ENCODE results near the gene MYRF. TPM values are rescaled to one million over a fixed set of nuclear protein-coding genes. Genes with fewer than 3 reads are reported as not detected.

MYRF gene
- total and polyA plus RNA-seq, 4 donors: 11.9 to 41.2 (median 25.2) TPM

DNA sequence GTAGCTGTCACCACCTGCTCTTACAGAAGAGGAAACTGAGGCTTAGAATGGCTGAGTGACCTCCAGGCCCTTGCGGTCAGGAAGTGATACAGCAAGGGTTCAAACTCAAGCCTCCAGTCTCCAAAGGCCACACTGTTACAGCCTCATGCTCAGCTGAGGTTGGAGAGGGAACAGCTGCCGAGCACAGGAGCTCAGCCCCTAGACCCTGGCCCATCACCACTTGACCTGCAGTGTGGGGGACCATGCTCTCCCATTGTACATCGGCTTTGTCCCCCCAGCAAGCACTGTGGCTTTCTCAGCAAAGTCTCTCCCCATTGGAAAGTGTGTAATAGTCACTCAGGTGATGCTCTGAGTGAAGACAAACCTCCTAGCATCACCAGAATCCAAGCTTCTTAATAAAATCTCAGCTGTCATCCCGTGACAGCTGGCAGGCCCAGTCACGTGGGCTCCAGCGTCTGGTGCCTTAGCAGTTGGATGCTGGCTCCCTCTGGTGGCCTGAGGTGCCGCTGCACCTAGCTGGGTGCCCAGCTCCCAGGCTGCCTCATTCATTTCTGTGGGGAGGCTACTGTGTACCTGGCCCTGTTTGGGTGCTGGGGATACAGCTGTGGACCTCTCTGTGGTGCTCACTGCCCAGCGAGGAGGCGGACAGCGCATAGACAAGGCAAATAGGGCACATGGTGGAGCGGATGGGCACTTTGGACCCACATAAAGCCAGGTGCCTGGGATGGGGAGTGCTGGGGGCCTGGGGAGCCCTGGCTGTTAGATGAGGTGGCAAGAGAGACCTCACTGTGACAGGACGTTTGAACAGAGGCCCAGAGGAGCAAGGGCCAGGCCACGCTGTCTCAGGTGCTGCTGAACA is 19.1 kb upstream of the MYRF start:
- TF ChIP-seq, protein P1, sequence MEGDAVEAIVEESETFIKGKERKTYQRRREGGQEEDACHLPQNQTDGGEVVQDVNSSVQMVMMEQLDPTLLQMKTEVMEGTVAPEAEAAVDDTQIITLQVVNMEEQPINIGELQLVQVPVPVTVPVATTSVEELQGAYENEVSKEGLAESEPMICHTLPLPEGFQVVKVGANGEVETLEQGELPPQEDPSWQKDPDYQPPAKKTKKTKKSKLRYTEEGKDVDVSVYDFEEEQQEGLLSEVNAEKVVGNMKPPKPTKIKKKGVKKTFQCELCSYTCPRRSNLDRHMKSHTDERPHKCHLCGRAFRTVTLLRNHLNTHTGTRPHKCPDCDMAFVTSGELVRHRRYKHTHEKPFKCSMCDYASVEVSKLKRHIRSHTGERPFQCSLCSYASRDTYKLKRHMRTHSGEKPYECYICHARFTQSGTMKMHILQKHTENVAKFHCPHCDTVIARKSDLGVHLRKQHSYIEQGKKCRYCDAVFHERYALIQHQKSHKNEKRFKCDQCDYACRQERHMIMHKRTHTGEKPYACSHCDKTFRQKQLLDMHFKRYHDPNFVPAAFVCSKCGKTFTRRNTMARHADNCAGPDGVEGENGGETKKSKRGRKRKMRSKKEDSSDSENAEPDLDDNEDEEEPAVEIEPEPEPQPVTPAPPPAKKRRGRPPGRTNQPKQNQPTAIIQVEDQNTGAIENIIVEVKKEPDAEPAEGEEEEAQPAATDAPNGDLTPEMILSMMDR (IDR thresholded peaks at IDR 0.05; ENCODE audit: control extremely low read depth, extremely low read depth): peak; percentile 99
- Histone ChIP-seq H3K27me3 (ENCODE audit: control insufficient read depth in 3 of 3, insufficient read depth in 3 of 3, low read length in 2 of 3) (no peaks in the 10 kb centered on the region), H3K36me3 (ENCODE audit: control insufficient read depth in 4 of 4, insufficient read depth in 4 of 4, low read length in 4 of 4) (peaks cover 0 to 15% (median 1%) of the 10 kb centered on the region in 4 donors), H3K27ac (ENCODE audit: low read depth in 1 of 2, low read length in 1 of 2) (peak overlapping the region in 1 of 2 donors; percentile 16), H3K9me3 (ENCODE audit: control insufficient read depth in 4 of 4, insufficient read depth in 3 of 4, low read length in 3 of 4) (no peaks in the 10 kb centered on the region), H3K4me1 (ENCODE audit: control insufficient read depth in 5 of 5, insufficient read depth in 5 of 5, low read length in 5 of 5) (peaks cover 0 to 2% (median 0%) of the 10 kb centered on the region in 5 donors), H3K4me3 (no peak overlapping the region), H3K9ac (ENCODE audit: insufficient read depth in 1 of 2, low read length in 2 of 2) (no peak overlapping the region)
- WGBS, 2 donors: 24% methylated on average over 13 of the region's 13 CpGs
- peak; percentile 82 to 85 (median 83) for DNase-seq
- peak; percentile 82 for ATAC-seq (ENCODE audit: insufficient read depth, low FRiP score)

DNA sequence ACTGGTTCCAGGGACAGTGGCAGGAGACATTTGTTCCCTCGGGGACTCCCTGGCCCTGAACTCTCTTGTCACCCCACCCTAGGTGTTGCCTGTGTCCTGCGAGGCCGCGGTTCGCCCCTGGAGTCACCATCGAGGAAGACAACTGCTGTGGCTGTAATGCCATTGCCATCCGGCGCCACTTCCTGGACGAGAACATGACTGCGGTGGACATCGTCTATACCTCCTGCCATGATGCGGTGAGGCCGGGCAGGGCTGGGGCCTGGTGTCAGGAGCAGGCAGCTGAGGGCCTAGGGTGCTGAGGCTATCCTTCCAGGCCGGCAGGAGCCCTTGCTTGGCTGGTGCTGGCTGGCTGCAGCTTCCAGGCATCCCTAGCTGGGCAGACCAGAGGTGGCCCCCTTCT is 17.7 kb upstream of the MYRF start:
- no peak overlapping the region for H3K27ac ChIP-seq (ENCODE audit: low read depth in 1 of 2, low read length in 1 of 2)
- no peak overlapping the region for H3K9ac ChIP-seq (ENCODE audit: insufficient read depth in 1 of 2, low read length in 2 of 2)
- H3K4me3 ChIP-seq: no peak overlapping the region
- peaks cover 0 to 2% (median 0%) of the 10 kb centered on the region in 5 donors for H3K4me1 ChIP-seq (ENCODE audit: control insufficient read depth in 5 of 5, insufficient read depth in 5 of 5, low read length in 5 of 5)
- peaks cover 0 to 18% (median 2%) of the 10 kb centered on the region in 4 donors for H3K36me3 ChIP-seq (ENCODE audit: control insufficient read depth in 4 of 4, insufficient read depth in 4 of 4, low read length in 4 of 4)
- no peak for ATAC-seq (ENCODE audit: insufficient read depth, low FRiP score)
- no peak for DNase-seq
- no peaks in the 10 kb centered on the region for H3K9me3 ChIP-seq (ENCODE audit: control insufficient read depth in 4 of 4, insufficient read depth in 3 of 4, low read length in 3 of 4)
- WGBS, 2 donors: 88 to 91% methylated on average over 14 of the region's 14 CpGs
- TF ChIP-seq, protein P1 (IDR thresholded peaks at IDR 0.05; ENCODE audit: control extremely low read depth, extremely low read depth): no peak
- no peaks in the 10 kb centered on the region for H3K27me3 ChIP-seq (ENCODE audit: control insufficient read depth in 3 of 3, insufficient read depth in 3 of 3, low read length in 2 of 3)

DNA sequence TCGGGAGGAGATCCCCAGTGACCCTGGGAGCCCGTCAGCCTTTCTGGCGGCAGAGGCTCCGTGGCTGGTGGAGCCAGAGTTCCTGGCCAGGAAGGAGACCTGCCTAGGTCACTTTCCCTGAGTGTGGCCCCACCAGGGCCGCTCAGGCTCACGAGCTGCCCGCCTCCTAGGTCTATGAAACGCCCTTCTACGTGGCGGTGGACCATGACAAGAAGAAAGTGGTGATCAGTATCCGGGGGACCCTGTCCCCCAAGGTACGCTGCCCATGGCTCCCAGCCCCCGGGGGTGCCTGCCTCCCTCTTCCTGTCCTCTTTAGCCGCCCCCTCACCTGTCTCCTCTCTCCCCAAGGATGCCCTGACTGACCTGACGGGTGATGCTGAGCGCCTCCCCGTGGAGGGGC is 17.0 kb upstream of the MYRF start:
- WGBS, 2 donors: 92 to 93% methylated on average over 15 to 17 of the region's 17 CpGs
- no peak overlapping the region for H3K4me3 ChIP-seq
- no peak for ATAC-seq (ENCODE audit: insufficient read depth, low FRiP score)
- no peak overlapping the region for H3K27ac ChIP-seq (ENCODE audit: low read depth in 1 of 2, low read length in 1 of 2)
- H3K36me3 ChIP-seq (ENCODE audit: control insufficient read depth in 4 of 4, insufficient read depth in 4 of 4, low read length in 4 of 4): peaks cover 0 to 18% (median 2%) of the 10 kb centered on the region in 4 donors
- no peak overlapping the region for H3K9ac ChIP-seq (ENCODE audit: insufficient read depth in 1 of 2, low read length in 2 of 2)
- no peak for DNase-seq
- no peaks in the 10 kb centered on the region for H3K27me3 ChIP-seq (ENCODE audit: control insufficient read depth in 3 of 3, insufficient read depth in 3 of 3, low read length in 2 of 3)
- TF ChIP-seq, protein P1 (IDR thresholded peaks at IDR 0.05; ENCODE audit: control extremely low read depth, extremely low read depth): no peak
- peaks cover 0 to 2% (median 0%) of the 10 kb centered on the region in 5 donors for H3K4me1 ChIP-seq (ENCODE audit: control insufficient read depth in 5 of 5, insufficient read depth in 5 of 5, low read length in 5 of 5)
- H3K9me3 ChIP-seq (ENCODE audit: control insufficient read depth in 4 of 4, insufficient read depth in 3 of 4, low read length in 3 of 4): no peaks in the 10 kb centered on the region
